HepG2 (cell line): Measurements from ENCODE around the gene ABRACL.

Experiments used
- POLR2A ChIP-seq, 2 experiments: IDR thresholded peaks; 2 replicates each; pipeline ENCODE4 v1.6.1; 2011; ENCODE audit warnings: low read depth in 2 of 2, low read length in 2 of 2, mild to moderate bottlenecking in 1 of 2, moderate library complexity in 1 of 2; ENCODE audit not compliant: insufficient read depth in 1 of 2
- ZKSCAN1 ChIP-seq: fragments of 150-350 bp; IDR thresholded peaks from 2 replicates; pipeline ENCODE4 v1.6.1; 2014; ENCODE audit warnings: low read length

DNA sequence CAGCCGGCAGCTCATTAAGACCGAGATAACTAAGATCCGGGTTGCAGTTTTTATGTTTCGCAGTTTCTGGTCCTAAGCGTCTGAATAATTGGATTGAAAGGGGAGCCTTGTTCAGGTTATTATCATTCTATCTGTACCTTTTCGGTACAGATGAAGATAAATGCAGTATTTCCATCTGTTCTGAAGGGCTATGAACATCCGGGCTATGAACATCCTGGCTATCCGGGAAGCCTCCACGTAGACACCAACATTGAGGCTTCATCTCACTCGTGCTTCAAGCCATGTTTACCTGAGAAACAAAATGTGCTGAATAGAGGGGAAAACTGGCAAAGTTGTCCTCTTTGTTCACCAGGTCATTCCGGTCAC, 40.1 kb upstream of the ABRACL start:
- TF ChIP-seq POLR2A (IDR thresholded peaks at IDR 0.05; ENCODE audit: insufficient read depth in 1 of 2, low read depth in 2 of 2, low read length in 2 of 2) (no peak), ZKSCAN1 (no peak)
